WTC11 (cell line): Measurements from ENCODE around the gene NKX2-4. TPM values are rescaled to one million over a fixed set of nuclear protein-coding genes. Genes with fewer than 3 reads are reported as not detected.
"Not testable (repeated sequence)": the region's sequence is repeated elsewhere in the genome, so short reads cannot be mapped to it uniquely, and the experiment has no call there.

Experiments used
- ATAC-seq: fragments of 200-7000 bp; cut with Tn5 transposase; 2 replicates; pipeline ENCODE4 v1.10.0; 2021; ENCODE audit warnings: mild to moderate bottlenecking, moderate library complexity
- CTCF ChIA-PET: fragments of 300-600 bp; sonication (Branson Sonifier 250); formaldehyde crosslinking; loops from one replicate; lab custom pipeline; 2021; ENCODE audit warnings: antibody characterized with exemption; lab: Charles Lee
- POLR2A ChIA-PET: fragments of 350-600 bp; sonication (Branson Sonifier 250); formaldehyde crosslinking; loops from one replicate; lab custom pipeline; 2021; ENCODE audit warnings: antibody characterized with exemption; lab: Charles Lee
- DNase-seq: peaks from one replicate; pipeline ENCODE4 v3.0.0; 2021; ENCODE audit warnings: low spot score
- H3K27ac Mint-ChIP-seq: 2 replicates; pipeline ENCODE4 v1.8.0; 2021; ENCODE audit warnings: mixed read lengths
- H3K27me3 Mint-ChIP-seq: 2 replicates; pipeline ENCODE4 v1.8.0; 2021; ENCODE audit warnings: low read depth, mild to moderate bottlenecking, moderate library complexity, mixed read lengths
- H3K36me3 Mint-ChIP-seq: 2 replicates; pipeline ENCODE4 v1.8.0; 2021; ENCODE audit warnings: mixed read lengths
- H3K4me1 Mint-ChIP-seq: 2 replicates; pipeline ENCODE4 v1.8.0; 2022; ENCODE audit warnings: mixed read lengths
- H3K4me3 Mint-ChIP-seq: 2 replicates; pipeline ENCODE4 v1.8.0; 2021; ENCODE audit warnings: mild to moderate bottlenecking, moderate library complexity, mixed read lengths
- H3K9me3 Mint-ChIP-seq: 2 replicates; pipeline ENCODE4 v1.8.0; 2021; ENCODE audit warnings: mixed read lengths
- ETV6 ChIP-seq: sonication (generic); formaldehyde crosslinking; IDR thresholded peaks from 2 replicates; pipeline ENCODE4 v1.8.1; 2022; ENCODE audit warnings: mild to moderate bottlenecking, missing genetic modification reagents
- HMGA2 ChIP-seq: fragments of 250-450 bp; sonication (Bioruptor Pico); IDR thresholded peaks from 2 replicates; pipeline ENCODE4 v1.4.0; 2021; ENCODE audit warnings: mild to moderate bottlenecking, moderate library complexity
- MYBL2 ChIP-seq: sonication (generic); formaldehyde crosslinking; IDR thresholded peaks from 2 replicates; pipeline ENCODE4 v1.8.1; 2023; ENCODE audit warnings: mild to moderate bottlenecking, moderate library complexity, missing genetic modification reagents
- NR1H2 ChIP-seq: sonication (generic); formaldehyde crosslinking; IDR thresholded peaks from 2 replicates; pipeline ENCODE4 v1.9.0; 2021; ENCODE audit warnings: mild to moderate bottlenecking, moderate library complexity, missing genetic modification reagents
- NR2C2 ChIP-seq: sonication (generic); formaldehyde crosslinking; IDR thresholded peaks from 2 replicates; pipeline ENCODE4 v1.8.0; 2022; ENCODE audit warnings: mild to moderate bottlenecking, missing genetic modification reagents
- SP1 ChIP-seq: sonication (generic); formaldehyde crosslinking; conservative IDR thresholded peaks from 2 replicates; pipeline ENCODE4 v1.8.1; 2022; ENCODE audit warnings: missing genetic modification reagents
- total RNA-seq: library from RNA; stranded (reverse); gene quantifications from 3 replicates; pipeline ENCODE4 v1.2.3, GENCODE V29; 2021
- TF ChIP-seq, protein P1 (sequence below): sonication (generic); formaldehyde crosslinking; IDR thresholded peaks from 2 replicates; pipeline ENCODE4 v1.8.1; 2023; ENCODE audit warnings: mild to moderate bottlenecking, missing genetic modification reagents, moderate library complexity
- TF ChIP-seq, protein P2 (sequence below): sonication (generic); formaldehyde crosslinking; IDR thresholded peaks from 2 replicates; pipeline ENCODE4 v1.8.0; 2023; ENCODE audit warnings: missing genetic modification reagents, mild to moderate bottlenecking, borderline replicate concordance
- TF ChIP-seq, protein P3 (sequence below): sonication (generic); formaldehyde crosslinking; IDR thresholded peaks from 2 replicates; pipeline ENCODE4 v1.8.1; 2023; ENCODE audit warnings: mild to moderate bottlenecking, missing genetic modification reagents, borderline replicate concordance
- TF ChIP-seq, protein P4 (sequence below): sonication (generic); formaldehyde crosslinking; IDR thresholded peaks from 2 replicates; pipeline ENCODE4 v1.8.1; 2023; ENCODE audit warnings: mild to moderate bottlenecking, missing genetic modification reagents, moderate library complexity
- TF ChIP-seq, protein P5 (sequence below): sonication (generic); formaldehyde crosslinking; IDR thresholded peaks from 2 replicates; pipeline ENCODE4 v1.8.0; 2022; ENCODE audit warnings: mild to moderate bottlenecking, missing genetic modification reagents
- TF ChIP-seq, protein P6 (sequence below): fragments of 200-600 bp; IDR thresholded peaks from 2 replicates; pipeline ENCODE4 v1.8.0; 2022; ENCODE audit warnings: antibody characterized with exemption

NKX2-4 gene
- total RNA-seq, 1 experiment from 2014 or later = 0.07 TPM

DNA sequence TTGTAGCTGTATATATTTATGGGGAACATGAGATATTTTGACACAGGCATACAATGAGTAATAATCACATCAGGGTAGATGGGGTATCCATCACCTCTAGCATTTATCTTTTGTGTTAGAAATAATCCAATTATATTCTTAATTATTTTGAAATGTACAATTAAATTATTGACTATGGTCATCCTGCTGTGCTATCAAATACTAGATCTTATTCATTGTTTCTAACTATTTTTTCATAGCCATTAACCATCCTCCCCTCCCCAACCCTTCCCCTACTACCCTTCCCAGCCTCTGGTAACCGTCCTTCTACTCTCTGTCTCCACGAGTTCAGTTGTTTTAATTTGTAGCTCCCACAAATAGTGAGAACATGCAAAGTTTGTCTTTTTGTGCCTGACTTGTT lies 28.5 kb downstream of the NKX2-4 start (continued):
- TF ChIP-seq, protein P1, sequence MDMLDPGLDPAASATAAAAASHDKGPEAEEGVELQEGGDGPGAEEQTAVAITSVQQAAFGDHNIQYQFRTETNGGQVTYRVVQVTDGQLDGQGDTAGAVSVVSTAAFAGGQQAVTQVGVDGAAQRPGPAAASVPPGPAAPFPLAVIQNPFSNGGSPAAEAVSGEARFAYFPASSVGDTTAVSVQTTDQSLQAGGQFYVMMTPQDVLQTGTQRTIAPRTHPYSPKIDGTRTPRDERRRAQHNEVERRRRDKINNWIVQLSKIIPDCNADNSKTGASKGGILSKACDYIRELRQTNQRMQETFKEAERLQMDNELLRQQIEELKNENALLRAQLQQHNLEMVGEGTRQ (CRISPR knock-in tag) = no peak
- TF ChIP-seq NR2C2 (CRISPR knock-in tag) (no peak), NR1H2 (no peak)
- TF ChIP-seq, protein P2, sequence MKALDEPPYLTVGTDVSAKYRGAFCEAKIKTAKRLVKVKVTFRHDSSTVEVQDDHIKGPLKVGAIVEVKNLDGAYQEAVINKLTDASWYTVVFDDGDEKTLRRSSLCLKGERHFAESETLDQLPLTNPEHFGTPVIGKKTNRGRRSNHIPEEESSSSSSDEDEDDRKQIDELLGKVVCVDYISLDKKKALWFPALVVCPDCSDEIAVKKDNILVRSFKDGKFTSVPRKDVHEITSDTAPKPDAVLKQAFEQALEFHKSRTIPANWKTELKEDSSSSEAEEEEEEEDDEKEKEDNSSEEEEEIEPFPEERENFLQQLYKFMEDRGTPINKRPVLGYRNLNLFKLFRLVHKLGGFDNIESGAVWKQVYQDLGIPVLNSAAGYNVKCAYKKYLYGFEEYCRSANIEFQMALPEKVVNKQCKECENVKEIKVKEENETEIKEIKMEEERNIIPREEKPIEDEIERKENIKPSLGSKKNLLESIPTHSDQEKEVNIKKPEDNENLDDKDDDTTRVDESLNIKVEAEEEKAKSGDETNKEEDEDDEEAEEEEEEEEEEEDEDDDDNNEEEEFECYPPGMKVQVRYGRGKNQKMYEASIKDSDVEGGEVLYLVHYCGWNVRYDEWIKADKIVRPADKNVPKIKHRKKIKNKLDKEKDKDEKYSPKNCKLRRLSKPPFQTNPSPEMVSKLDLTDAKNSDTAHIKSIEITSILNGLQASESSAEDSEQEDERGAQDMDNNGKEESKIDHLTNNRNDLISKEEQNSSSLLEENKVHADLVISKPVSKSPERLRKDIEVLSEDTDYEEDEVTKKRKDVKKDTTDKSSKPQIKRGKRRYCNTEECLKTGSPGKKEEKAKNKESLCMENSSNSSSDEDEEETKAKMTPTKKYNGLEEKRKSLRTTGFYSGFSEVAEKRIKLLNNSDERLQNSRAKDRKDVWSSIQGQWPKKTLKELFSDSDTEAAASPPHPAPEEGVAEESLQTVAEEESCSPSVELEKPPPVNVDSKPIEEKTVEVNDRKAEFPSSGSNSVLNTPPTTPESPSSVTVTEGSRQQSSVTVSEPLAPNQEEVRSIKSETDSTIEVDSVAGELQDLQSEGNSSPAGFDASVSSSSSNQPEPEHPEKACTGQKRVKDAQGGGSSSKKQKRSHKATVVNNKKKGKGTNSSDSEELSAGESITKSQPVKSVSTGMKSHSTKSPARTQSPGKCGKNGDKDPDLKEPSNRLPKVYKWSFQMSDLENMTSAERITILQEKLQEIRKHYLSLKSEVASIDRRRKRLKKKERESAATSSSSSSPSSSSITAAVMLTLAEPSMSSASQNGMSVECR = no peak

DNA sequence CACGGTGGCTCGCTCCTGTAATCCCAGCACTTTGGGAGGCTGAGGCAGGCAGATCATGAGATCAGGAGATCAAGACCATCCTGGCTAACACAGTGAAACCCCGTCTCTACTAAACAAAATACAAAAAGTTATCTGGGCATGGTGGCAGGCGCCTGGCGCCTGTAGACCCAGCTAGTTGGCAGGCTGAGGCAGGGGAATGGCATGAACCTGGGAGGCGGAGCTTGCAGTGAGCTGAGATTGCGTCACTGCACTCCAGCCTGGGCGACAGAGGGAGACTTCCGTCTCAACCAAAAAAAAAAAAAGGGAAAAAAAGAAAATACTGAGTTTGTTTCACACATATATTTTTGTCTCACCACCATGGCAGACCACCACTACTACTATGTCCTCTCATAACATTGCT lies 31.1 kb downstream of the NKX2-4 start:
- not testable (repeated sequence) for H3K27me3 Mint-ChIP-seq

DNA sequence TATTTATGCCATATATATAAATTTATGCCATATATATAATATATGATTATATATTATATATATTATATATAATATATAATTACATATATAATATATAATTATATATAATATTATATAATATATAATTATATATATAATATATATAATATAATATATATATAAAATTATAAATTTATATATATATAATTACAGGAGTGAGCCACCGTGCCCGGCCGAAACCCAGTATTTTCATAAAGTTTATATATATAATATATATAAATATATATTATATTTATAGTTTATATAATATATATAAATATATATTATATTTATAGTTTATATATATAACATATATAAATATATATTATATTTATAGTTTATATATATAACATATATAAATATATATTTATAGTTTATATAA lies 31.6 kb downstream of the NKX2-4 start:
- no peak for ATAC-seq

More for the DNA sequence above, 31.1 kb downstream of the NKX2-4 start:
- peaks cover 47% of the 10 kb centered on the region for H3K36me3 Mint-ChIP-seq
- H3K9me3 Mint-ChIP-seq, H3K4me3 Mint-ChIP-seq, ATAC-seq, H3K27ac Mint-ChIP-seq, POLR2A ChIA-PET, DNase-seq, H3K4me1 Mint-ChIP-seq: not testable (repeated sequence)
- CTCF ChIA-PET = interaction anchor here (0.7 to 0.9 kb wide), 2 partner anchors 123 to 129 kb away, joined by 3 to 4 read pairs; no protein-coding TSS in a partner anchor

DNA sequence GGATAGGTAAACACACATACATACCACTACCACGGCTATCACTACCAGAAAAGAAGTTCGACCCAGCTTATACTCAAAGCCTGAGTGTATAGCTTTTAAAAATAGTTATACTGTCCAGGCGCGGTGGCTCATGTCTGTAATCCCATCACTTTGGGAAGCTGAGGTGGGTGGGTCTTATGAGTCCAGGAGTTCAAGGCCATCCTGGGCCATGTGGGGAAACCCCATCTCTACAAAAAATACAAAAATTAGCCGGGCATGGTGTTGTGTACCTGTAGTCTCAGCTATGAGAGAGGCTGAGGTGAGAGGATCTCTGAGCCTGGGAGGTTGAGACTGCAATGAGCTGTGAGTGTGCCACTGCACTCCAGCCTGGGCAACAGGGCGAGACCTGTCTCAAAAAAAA lies 32.9 kb downstream of the NKX2-4 start:
- Mint-ChIP-seq H3K27ac (no peak overlapping the region), H3K4me3 (no peak overlapping the region), H3K27me3 (no peaks in the 10 kb centered on the region)
- CTCF ChIA-PET = interaction anchor here (1.0 to 1.1 kb wide), 2 partner anchors 12 to 27 kb away, joined by 3 read pairs; no protein-coding TSS in a partner anchor
- ATAC-seq = no peak
- TF ChIP-seq, protein P3, sequence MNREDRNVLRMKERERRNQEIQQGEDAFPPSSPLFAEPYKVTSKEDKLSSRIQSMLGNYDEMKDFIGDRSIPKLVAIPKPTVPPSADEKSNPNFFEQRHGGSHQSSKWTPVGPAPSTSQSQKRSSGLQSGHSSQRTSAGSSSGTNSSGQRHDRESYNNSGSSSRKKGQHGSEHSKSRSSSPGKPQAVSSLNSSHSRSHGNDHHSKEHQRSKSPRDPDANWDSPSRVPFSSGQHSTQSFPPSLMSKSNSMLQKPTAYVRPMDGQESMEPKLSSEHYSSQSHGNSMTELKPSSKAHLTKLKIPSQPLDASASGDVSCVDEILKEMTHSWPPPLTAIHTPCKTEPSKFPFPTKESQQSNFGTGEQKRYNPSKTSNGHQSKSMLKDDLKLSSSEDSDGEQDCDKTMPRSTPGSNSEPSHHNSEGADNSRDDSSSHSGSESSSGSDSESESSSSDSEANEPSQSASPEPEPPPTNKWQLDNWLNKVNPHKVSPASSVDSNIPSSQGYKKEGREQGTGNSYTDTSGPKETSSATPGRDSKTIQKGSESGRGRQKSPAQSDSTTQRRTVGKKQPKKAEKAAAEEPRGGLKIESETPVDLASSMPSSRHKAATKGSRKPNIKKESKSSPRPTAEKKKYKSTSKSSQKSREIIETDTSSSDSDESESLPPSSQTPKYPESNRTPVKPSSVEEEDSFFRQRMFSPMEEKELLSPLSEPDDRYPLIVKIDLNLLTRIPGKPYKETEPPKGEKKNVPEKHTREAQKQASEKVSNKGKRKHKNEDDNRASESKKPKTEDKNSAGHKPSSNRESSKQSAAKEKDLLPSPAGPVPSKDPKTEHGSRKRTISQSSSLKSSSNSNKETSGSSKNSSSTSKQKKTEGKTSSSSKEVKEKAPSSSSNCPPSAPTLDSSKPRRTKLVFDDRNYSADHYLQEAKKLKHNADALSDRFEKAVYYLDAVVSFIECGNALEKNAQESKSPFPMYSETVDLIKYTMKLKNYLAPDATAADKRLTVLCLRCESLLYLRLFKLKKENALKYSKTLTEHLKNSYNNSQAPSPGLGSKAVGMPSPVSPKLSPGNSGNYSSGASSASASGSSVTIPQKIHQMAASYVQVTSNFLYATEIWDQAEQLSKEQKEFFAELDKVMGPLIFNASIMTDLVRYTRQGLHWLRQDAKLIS (CRISPR knock-in tag) = no peak
- TF ChIP-seq HMGA2 (CRISPR knock-in tag) (no peak), NR2C2 (CRISPR knock-in tag) (no peak)
- TF ChIP-seq, all 79 proteins: peak for 0
- H3K4me1 Mint-ChIP-seq = no peaks in the 10 kb centered on the region
- POLR2A ChIA-PET = interaction anchor here (0.7 kb wide), 1 partner anchor 348 kb away, joined by 4 read pairs; no protein-coding TSS in a partner anchor
- no peaks in the 10 kb centered on the region for H3K9me3 Mint-ChIP-seq
- peaks cover 60% of the 10 kb centered on the region for H3K36me3 Mint-ChIP-seq
- DNase-seq = no peak

More for the DNA sequence above, 31.6 kb downstream of the NKX2-4 start:
- Mint-ChIP-seq H3K27me3 (no peaks in the 10 kb centered on the region), H3K27ac (no peak overlapping the region), H3K4me1 (no peaks in the 10 kb centered on the region), H3K4me3 (no peak overlapping the region), H3K9me3 (no peaks in the 10 kb centered on the region), H3K36me3 (peaks cover 50% of the 10 kb centered on the region)
- CTCF ChIA-PET = interaction anchor here (0.7 to 0.9 kb wide), 2 partner anchors 123 to 128 kb away, joined by 3 to 4 read pairs; no protein-coding TSS in a partner anchor
- POLR2A ChIA-PET = no interaction called here
- no peak for DNase-seq
- TF ChIP-seq, protein P4, sequence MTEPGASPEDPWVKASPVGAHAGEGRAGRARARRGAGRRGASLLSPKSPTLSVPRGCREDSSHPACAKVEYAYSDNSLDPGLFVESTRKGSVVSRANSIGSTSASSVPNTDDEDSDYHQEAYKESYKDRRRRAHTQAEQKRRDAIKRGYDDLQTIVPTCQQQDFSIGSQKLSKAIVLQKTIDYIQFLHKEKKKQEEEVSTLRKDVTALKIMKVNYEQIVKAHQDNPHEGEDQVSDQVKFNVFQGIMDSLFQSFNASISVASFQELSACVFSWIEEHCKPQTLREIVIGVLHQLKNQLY (CRISPR knock-in tag) = no peak
- TF ChIP-seq HMGA2 (CRISPR knock-in tag) = peak; percentile 67
- no peak for TF ChIP-seq MYBL2 (CRISPR knock-in tag)
- no peak for TF ChIP-seq ETV6 (CRISPR knock-in tag)
- no peak for TF ChIP-seq SP1
- TF ChIP-seq, protein P5, sequence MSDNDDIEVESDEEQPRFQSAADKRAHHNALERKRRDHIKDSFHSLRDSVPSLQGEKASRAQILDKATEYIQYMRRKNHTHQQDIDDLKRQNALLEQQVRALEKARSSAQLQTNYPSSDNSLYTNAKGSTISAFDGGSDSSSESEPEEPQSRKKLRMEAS = no peak
- TF ChIP-seq, protein P6, sequence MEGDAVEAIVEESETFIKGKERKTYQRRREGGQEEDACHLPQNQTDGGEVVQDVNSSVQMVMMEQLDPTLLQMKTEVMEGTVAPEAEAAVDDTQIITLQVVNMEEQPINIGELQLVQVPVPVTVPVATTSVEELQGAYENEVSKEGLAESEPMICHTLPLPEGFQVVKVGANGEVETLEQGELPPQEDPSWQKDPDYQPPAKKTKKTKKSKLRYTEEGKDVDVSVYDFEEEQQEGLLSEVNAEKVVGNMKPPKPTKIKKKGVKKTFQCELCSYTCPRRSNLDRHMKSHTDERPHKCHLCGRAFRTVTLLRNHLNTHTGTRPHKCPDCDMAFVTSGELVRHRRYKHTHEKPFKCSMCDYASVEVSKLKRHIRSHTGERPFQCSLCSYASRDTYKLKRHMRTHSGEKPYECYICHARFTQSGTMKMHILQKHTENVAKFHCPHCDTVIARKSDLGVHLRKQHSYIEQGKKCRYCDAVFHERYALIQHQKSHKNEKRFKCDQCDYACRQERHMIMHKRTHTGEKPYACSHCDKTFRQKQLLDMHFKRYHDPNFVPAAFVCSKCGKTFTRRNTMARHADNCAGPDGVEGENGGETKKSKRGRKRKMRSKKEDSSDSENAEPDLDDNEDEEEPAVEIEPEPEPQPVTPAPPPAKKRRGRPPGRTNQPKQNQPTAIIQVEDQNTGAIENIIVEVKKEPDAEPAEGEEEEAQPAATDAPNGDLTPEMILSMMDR = no peak
